ENCODE data around the gene STK32B.

- TF ChIP-seq, protein P1, sequence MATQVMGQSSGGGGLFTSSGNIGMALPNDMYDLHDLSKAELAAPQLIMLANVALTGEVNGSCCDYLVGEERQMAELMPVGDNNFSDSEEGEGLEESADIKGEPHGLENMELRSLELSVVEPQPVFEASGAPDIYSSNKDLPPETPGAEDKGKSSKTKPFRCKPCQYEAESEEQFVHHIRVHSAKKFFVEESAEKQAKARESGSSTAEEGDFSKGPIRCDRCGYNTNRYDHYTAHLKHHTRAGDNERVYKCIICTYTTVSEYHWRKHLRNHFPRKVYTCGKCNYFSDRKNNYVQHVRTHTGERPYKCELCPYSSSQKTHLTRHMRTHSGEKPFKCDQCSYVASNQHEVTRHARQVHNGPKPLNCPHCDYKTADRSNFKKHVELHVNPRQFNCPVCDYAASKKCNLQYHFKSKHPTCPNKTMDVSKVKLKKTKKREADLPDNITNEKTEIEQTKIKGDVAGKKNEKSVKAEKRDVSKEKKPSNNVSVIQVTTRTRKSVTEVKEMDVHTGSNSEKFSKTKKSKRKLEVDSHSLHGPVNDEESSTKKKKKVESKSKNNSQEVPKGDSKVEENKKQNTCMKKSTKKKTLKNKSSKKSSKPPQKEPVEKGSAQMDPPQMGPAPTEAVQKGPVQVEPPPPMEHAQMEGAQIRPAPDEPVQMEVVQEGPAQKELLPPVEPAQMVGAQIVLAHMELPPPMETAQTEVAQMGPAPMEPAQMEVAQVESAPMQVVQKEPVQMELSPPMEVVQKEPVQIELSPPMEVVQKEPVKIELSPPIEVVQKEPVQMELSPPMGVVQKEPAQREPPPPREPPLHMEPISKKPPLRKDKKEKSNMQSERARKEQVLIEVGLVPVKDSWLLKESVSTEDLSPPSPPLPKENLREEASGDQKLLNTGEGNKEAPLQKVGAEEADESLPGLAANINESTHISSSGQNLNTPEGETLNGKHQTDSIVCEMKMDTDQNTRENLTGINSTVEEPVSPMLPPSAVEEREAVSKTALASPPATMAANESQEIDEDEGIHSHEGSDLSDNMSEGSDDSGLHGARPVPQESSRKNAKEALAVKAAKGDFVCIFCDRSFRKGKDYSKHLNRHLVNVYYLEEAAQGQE (IDR thresholded peaks at IDR 0.05; ENCODE audit: unreplicated experiment): no peak
- TF ChIP-seq CTCF (conservative IDR thresholded peaks at IDR 0.05; ENCODE audit: low read depth in 2 of 2): no peak
- no peak for TF ChIP-seq POLR2AphosphoS5 (IDR thresholded peaks at IDR 0.05; ENCODE audit: low read depth)
- TF ChIP-seq EZH2phosphoT487 (IDR thresholded peaks at IDR 0.05; ENCODE audit: unreplicated experiment): no peak
- TF ChIP-seq EZH2 (IDR thresholded peaks at IDR 0.05; ENCODE audit: low read depth, unreplicated experiment): no peak
- no peak for TF ChIP-seq CREB1 (CRISPR knock-in tag; IDR thresholded peaks at IDR 0.05; ENCODE audit: low read depth)
Observed at GRCh38 chr4:5041699-5042098, 9.6 kb upstream of the STK32B start.
